ENCODE measurements around the gene BCKDK.

BCKDK gene

DNA sequence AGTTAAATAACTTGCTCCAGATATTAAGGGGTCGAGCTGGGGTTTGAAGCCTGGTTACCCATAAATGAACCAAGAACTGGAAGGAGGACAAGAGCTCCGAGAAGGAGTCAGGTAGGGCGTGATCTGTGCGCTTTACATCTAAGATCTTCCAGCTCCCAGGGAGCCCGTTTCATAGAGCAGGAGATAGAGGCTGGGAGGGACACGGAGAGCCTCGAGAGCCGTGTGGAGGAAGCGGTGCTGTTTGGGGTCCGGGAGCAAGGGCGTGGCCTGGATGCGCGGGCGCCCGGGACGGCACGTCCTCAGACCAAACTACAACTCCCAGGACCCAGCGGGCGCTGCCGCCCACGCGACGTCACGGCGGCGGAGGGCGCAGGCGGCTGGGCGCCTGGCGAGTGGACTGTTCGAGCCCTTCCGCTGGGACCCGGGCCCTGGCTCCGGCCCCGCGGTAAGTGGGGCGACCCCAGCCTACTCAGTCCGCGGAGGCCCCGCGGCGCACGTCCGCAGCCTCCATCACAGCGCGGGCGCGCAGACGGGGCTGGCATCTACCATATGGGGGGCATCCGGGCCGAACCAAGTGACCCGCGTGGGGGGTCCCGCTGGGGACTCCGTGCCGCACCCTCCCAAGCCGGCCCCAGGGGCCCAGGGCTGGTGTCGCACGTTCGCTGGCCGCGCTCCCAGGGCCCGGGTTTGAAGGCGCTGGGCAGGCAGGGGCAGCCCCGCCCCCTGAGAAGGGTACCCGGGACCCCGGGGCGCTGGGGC is at the start of gene BCKDK:
Gene BCKDK (plus strand): TSS at position 352 of the 759 bp plus-strand sequence. CDS start 838 bp downstream, outside the sequence.
- DNase-seq = peak; percentile 83 to 91

DNA sequence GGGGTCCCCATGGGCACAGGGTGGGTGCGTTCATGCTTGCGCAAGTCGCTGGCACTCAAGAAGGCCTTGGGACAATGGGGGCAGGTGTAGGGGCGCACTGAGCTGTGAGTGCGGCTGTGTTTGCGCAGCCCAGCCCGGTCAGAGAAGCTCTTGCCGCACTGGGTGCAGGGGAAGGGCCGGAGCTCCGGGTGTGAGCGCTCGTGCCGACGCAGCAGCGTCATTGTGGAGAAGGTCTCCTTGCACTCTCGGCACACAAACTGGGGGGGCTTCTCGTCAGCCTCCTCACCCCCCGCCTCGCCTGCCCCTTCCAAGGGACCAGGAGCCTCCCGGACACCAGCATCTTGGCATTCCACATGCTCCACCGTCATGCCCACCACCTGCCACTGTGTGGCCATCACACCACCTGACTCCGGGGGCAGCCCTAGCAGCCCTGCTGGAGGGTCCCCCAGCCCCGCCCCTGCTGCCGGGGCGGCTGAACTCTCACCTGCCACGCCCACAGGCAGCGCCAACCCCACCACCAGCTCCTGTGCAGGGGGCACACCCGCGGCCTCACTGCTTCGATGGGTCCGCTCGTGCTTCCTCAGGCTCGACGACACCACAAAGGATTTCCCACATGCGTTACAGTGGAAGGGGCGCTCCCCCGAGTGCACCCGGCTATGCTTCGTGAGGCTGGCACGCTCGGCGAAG is 46.9 kb upstream of the BCKDK start:
- no peak for DNase-seq

- DNase-seq = no peak
Observed at GRCh38 chr16:31061813-31062440, 46.3 kb upstream of the BCKDK start.

DNA sequence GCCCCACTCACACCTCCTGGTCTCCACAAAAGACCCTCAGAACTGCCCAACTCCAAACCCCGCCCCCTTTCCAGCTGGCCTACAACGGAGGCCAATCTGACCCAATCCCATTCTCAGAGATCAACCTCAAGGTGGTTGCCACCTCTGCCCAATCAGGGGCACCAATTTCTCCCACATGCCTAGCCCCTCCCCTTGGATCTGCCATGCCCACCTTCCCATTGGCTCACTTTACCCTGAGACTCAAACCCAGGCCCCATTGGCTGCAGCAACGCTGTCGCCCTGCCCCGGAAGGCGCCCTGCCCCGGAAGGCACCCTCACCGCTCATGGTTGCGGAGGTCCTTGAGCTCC is 44.7 kb upstream of the BCKDK start:
- DNase-seq = no peak

DNA sequence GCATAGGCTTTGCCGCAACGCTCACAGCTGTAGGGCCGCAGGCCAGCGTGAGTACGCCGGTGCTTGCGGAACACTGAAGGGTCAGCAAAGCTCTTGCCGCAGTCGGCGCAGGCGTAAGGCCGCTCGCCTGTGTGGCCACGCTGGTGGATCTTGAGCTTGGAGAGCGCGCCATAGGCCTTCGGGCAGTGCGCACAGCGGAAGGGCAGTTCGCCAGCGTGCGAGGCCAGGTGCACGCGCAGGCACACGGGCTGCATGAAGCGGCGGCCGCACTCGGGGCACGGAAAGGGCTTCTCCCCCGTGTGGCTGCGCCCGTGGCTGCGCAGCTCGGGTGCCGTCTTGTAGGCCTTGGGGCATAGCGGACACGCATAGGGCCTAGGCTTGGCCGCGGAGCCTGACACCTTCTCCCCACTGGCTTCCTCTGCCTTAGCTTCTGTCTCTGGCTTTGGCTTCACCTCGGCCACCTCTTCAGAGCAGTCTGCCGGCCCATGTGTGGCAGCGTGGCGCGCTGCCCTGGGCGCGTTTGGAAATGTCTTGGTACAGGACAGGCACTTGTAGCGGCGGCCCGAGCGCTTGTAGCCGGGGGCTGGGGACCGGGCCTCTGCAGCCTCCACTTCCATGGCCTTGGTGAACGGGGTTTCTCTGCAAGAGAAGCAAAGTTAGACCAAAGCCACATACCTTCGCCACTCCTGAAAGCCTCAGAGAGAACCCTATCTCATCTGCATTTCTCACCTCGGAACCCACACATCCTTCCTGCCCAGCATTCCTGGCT is 44.2 kb upstream of the BCKDK start:
- DNase-seq = no peak

GRCh38 chr16:31064882-31065461 is 43.2 kb upstream of the BCKDK start:
- DNase-seq = no peak

DNA sequence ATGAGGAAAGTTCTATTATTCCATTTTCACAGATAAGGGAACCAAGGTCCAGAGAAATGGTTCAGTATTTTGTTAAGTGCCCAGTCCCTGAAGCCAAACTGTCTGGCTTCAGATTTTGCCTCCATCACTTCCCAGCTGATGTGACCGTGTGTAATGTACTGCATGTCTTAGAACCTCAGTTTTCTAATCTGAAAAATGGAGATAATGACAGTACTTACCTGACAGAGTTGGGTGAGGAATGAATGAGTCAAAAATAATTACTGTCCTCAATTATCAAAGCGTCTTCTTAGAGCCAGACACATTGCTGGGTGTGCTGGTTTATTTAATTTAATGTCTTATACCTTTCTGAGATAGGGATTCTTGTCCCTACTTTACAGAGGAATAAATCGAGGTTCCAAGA is 40.8 kb upstream of the BCKDK start:
- no peak for DNase-seq

GRCh38 chr16:31071861-31072260 is 36.3 kb upstream of the BCKDK start:
- peak; percentile 62 to 81 for DNase-seq

GRCh38 chr16:31072540-31073141 is 35.5 kb upstream of the BCKDK start:
- DNase-seq = peak in 1 of 2 experiments; percentile 43

GRCh38 chr16:31073142-31073969 is 34.8 kb upstream of the BCKDK start:
- peak; percentile 92 to 93 for DNase-seq

- peak; percentile 99 to 100 for DNase-seq
Observed at GRCh38 chr16:31073970-31074813, 34.0 kb upstream of the BCKDK start, which contains the start of the genes ZNF646 and ZNF668. Gene ZNF646 (plus strand): TSS chr16:31074422. CDS start chr16:31076325, 1,903 bp downstream. Gene ZNF668 (minus strand): TSS chr16:31074240. CDS start chr16:31064459, 9,781 bp downstream.

DNA sequence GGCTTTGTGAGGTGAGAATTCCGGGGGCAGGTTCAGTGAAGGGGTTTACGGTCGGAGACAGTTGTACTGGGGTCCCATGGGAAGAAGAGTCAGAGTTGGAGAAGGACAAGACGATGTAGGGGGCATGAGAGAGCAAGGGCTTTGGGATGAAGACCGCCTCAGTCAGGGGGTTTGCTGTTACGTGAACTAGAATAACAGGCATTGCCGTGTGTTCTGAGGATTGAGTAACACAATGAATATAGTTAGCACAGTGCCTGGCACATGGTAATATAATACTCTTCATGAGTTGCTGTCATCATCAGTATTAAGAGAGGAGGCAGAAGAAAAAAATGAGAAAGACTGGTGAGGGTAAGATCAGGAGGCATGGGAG is 33.4 kb upstream of the BCKDK start:
- no peak for DNase-seq

DNA sequence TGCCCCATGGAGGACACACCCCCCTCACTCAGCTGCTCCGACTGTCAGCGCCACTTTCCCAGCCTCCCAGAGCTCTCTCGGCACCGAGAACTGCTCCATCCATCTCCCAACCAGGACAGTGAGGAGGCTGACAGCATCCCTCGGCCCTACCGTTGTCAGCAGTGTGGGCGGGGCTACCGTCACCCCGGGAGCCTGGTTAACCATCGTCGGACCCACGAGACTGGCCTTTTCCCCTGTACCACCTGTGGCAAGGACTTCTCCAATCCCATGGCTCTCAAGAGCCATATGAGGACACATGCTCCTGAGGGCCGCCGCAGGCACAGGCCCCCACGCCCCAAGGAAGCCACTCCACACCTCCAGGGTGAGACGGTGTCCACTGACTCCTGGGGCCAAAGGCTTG is 31.9 kb upstream of the BCKDK start:
- DNase-seq = no peak

DNA sequence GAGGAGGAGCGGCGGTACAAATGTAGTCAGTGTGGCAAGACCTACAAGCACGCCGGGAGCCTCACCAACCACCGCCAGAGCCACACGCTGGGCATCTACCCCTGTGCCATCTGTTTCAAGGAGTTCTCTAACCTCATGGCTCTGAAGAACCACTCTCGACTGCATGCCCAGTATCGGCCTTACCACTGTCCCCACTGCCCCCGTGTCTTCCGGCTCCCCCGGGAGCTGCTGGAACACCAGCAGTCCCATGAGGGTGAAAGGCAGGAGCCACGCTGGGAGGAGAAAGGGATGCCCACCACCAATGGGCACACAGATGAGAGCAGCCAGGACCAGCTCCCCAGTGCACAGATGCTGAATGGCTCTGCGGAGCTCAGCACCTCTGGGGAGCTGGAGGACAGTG is 31.2 kb upstream of the BCKDK start:
- no peak for DNase-seq

DNA sequence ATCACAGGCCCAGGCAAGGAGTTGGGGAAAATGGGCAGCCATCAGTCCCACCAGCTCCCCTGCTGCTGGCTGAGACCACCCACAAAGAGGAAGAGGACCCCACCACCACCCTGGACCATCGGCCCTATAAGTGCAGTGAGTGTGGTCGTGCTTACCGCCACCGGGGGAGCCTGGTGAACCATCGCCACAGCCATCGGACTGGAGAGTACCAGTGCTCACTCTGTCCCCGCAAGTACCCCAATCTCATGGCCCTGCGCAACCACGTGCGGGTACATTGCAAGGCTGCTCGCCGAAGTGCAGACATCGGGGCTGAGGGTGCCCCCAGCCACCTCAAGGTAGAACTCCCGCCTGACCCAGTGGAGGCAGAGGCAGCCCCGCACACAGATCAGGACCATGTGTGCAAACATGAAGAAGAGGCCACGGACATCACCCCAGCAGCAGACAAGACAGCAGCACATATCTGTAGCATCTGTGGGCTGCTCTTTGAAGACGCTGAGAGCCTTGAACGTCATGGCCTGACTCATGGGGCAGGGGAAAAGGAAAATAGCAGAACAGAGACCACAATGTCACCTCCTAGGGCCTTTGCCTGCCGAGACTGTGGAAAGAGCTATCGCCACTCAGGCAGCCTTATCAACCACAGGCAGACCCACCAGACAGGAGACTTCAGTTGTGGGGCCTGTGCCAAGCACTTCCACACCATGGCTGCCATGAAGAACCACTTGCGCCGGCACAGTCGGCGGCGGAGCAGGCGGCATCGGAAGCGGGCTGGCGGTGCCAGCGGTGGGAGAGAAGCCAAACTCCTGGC is 30.4 kb upstream of the BCKDK start:
- no peak for DNase-seq

DNA sequence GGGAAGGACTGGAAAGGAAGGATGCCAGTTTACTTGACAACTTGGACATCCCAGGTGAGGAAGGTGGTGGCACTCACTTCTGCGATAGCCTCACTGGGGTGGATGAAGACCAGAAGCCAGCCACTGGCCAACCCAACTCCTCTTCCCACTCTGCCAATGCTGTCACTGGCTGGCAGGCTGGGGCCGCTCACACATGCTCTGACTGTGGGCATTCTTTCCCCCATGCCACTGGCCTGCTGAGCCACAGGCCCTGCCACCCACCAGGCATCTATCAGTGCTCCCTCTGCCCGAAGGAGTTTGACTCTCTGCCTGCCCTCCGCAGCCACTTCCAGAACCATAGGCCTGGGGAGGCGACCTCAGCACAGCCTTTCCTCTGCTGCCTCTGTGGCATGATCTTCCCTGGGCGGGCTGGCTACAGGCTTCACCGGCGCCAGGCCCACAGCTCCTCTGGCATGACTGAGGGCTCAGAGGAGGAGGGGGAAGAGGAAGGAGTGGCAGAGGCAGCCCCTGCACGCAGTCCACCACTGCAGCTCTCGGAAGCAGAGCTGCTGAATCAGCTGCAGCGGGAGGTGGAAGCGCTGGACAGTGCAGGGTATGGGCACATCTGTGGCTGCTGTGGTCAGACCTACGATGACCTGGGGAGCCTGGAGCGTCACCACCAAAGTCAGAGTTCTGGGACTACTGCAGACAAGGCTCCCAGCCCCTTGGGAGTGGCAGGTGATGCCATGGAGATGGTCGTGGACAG is 29.4 kb upstream of the BCKDK start:
- no peak for DNase-seq

DNA sequence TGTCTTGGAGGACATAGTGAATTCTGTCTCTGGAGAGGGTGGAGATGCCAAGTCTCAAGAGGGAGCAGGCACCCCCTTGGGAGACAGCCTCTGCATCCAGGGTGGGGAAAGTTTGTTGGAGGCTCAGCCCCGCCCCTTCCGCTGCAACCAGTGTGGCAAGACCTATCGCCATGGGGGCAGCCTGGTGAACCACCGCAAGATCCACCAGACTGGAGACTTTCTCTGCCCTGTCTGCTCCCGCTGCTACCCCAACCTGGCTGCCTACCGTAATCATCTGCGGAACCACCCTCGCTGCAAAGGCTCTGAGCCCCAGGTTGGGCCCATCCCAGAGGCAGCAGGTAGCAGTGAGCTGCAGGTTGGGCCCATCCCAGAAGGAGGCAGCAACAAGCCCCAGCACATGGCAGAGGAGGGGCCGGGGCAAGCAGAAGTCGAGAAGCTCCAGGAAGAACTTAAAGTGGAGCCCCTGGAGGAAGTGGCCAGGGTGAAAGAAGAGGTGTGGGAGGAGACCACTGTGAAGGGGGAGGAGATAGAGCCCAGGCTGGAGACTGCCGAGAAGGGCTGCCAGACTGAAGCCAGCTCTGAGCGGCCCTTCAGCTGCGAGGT is 28.7 kb upstream of the BCKDK start:
- no peak for DNase-seq

- DNase-seq = no peak
Observed at GRCh38 chr16:31080035-31080629, 28.1 kb upstream of the BCKDK start.

Data from SHP77 (cell line).